ENCODE data around the gene PTK6.

DNA sequence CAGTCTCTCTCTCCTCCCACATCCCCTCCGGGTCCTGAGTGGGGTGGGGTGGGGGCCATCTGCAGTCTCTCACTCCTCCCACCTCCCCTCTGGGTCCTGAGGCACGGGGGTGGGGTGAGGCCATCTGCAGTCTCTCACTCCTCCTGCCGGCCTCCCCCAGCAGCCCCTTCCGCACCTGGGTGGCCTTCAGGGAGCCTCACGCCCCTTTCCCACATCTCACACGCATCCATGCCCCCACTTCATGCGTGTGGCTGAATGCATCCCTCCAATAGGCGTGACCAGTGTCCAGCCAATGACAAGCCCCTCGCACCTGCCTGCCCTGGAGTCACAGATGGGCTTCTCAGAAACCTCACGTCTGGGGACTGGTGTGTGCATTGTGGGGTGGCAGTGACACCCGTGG lies 11.4 kb upstream of the PTK6 start:
- TF ChIP-seq, protein P1, sequence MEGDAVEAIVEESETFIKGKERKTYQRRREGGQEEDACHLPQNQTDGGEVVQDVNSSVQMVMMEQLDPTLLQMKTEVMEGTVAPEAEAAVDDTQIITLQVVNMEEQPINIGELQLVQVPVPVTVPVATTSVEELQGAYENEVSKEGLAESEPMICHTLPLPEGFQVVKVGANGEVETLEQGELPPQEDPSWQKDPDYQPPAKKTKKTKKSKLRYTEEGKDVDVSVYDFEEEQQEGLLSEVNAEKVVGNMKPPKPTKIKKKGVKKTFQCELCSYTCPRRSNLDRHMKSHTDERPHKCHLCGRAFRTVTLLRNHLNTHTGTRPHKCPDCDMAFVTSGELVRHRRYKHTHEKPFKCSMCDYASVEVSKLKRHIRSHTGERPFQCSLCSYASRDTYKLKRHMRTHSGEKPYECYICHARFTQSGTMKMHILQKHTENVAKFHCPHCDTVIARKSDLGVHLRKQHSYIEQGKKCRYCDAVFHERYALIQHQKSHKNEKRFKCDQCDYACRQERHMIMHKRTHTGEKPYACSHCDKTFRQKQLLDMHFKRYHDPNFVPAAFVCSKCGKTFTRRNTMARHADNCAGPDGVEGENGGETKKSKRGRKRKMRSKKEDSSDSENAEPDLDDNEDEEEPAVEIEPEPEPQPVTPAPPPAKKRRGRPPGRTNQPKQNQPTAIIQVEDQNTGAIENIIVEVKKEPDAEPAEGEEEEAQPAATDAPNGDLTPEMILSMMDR (IDR thresholded peaks at IDR 0.05; ENCODE audit: poor library complexity), result no peak
- no peak for TF ChIP-seq EZH2phosphoT487 (IDR thresholded peaks at IDR 0.05; ENCODE audit: low read depth, severe bottlenecking, unreplicated experiment)
- no peak for TF ChIP-seq EZH2 (IDR thresholded peaks at IDR 0.05; ENCODE audit: borderline replicate concordance)

Data from hepatocyte (in vitro differentiated cells).